Vagina (tissue), 2 donors: ENCODE data around the gene CRABP1.

ENCODE experiments used
- CTCF ChIP-seq, 3 experiments: fragments of 450-650 bp in 2 of 3; fragments of 200-600 bp in 1 of 3; sonication (generic) in 1 of 3; IDR thresholded peaks; one replicate each; pipeline ENCODE4 v1.5.1; 2017 to 2019; ENCODE audit warnings: antibody characterized with exemption in 3 of 3, mild to moderate bottlenecking in 2 of 3, moderate library complexity in 2 of 3
- POLR2A ChIP-seq, 2 donors: fragments of 450-650 bp; IDR thresholded peaks; one replicate each; pipeline ENCODE4 v1.6.1; 2017; ENCODE audit warnings: antibody characterized with exemption in 2 of 2, mild to moderate bottlenecking in 2 of 2, moderate library complexity in 2 of 2

- TF ChIP-seq CTCF (IDR thresholded peaks at IDR 0.05) (no peak), POLR2A (IDR thresholded peaks at IDR 0.05) (no peak)
Observed at GRCh38 chr15:78311292-78311691, 28.9 kb upstream of the CRABP1 start.
